ENCODE measurements around the gene ROBO3. TPM values are rescaled to one million over a fixed set of nuclear protein-coding genes. Genes with fewer than 3 reads are reported as not detected.

ROBO3 gene
- total RNA-seq, 1 experiment from 2014 or later, result 3.8 TPM

- DNase-seq (ENCODE audit: low spot score), result no peak
Measured at GRCh38 chr11:124842305-124842704, 22.9 kb upstream of the ROBO3 start.

GRCh38 chr11:124843616-124843910 lies 21.7 kb upstream of the ROBO3 start:
- no peak for DNase-seq (ENCODE audit: low spot score)

GRCh38 chr11:124844664-124845079 lies 20.6 kb upstream of the ROBO3 start:
- no peak for DNase-seq (ENCODE audit: low spot score)

- DNase-seq (ENCODE audit: low spot score), result no peak
Measured at GRCh38 chr11:124846070-124846673, 19.1 kb upstream of the ROBO3 start.

GRCh38 chr11:124859171-124859570 lies 6.1 kb upstream of the ROBO3 start:
- DNase-seq (ENCODE audit: low spot score), result no peak

GRCh38 chr11:124861670-124862069 lies 3.6 kb upstream of the ROBO3 start:
- DNase-seq (ENCODE audit: low spot score), result no peak

GRCh38 chr11:124863137-124863825 lies 2.0 kb upstream of the ROBO3 start:
- peak; percentile 45 for DNase-seq (ENCODE audit: low spot score)

GRCh38 chr11:124863826-124864165 lies 1.4 kb upstream of the ROBO3 start:
- DNase-seq (ENCODE audit: low spot score), result no peak

- DNase-seq (ENCODE audit: low spot score), result no peak
Measured at GRCh38 chr11:124864176-124864891, 898 bp upstream of the ROBO3 start.

GRCh38 chr11:124864892-124865180 lies 396 bp upstream of the ROBO3 start:
- DNase-seq (ENCODE audit: low spot score), result no peak

GRCh38 chr11:124865902-124866851 lies 945 bp downstream of the ROBO3 start:
- DNase-seq (ENCODE audit: low spot score), result peak; percentile 32

GRCh38 chr11:124867700-124868099 lies 2.5 kb downstream of the ROBO3 start:
- DNase-seq (ENCODE audit: low spot score), result peak; percentile 56

GRCh38 chr11:124868331-124869274 lies 3.4 kb downstream of the ROBO3 start:
- DNase-seq (ENCODE audit: low spot score), result no peak

- DNase-seq (ENCODE audit: low spot score), result no peak
Measured at GRCh38 chr11:124869331-124869730, 4.1 kb downstream of the ROBO3 start.

- DNase-seq (ENCODE audit: low spot score), result no peak
Measured at GRCh38 chr11:124869856-124870387, 4.7 kb downstream of the ROBO3 start.

GRCh38 chr11:124870430-124870829 lies 5.2 kb downstream of the ROBO3 start:
- no peak for DNase-seq (ENCODE audit: low spot score)

GRCh38 chr11:124872280-124872679 lies 7.0 kb downstream of the ROBO3 start:
- DNase-seq (ENCODE audit: low spot score), result no peak

- DNase-seq (ENCODE audit: low spot score), result no peak
Measured at GRCh38 chr11:124872741-124873140, 7.5 kb downstream of the ROBO3 start.

- no peak for DNase-seq (ENCODE audit: low spot score)
Measured at GRCh38 chr11:124873951-124874350, 8.7 kb downstream of the ROBO3 start.

- no peak for DNase-seq (ENCODE audit: low spot score)
Measured at GRCh38 chr11:124874571-124875255, 9.5 kb downstream of the ROBO3 start.
